NCI-H1694 (cell line): ENCODE measurements around the gene SMC1A.
A peak's percentile ranks its signal among the peaks of the same experiment; 100 is the strongest.
"Not testable (repeated sequence)": the region's sequence is repeated elsewhere in the genome, so short reads cannot be mapped to it uniquely, and the experiment has no call there.

ENCODE experiments used
- DNase-seq: peaks from one replicate; lab custom pipeline; 2025; lab: John Stamatoyannopoulos, UW

Gene SMC1A

GRCh38 chrX:53422861-53423306, 430 bp upstream of the SMC1A start, which contains the start of gene RIBC1:
TSS of gene RIBC1 (plus strand) at chrX:53422873. CDS start at chrX:53426277, 3,404 bp downstream.
- no peak for DNase-seq

GRCh38 chrX:53421772-53422085, 725 bp downstream of the SMC1A start:
- DNase-seq = no peak

GRCh38 chrX:53421125-53421524, 1.3 kb downstream of the SMC1A start:
- no peak for DNase-seq

GRCh38 chrX:53420351-53420750, 2.1 kb downstream of the SMC1A start:
- not testable (repeated sequence) for DNase-seq

GRCh38 chrX:53412446-53412845, 10.0 kb downstream of the SMC1A start:
- no peak for DNase-seq

- DNase-seq = no peak
These were observed 18.9 kb downstream of the SMC1A start for GRCh38 chrX:53403535-53403934.

GRCh38 chrX:53398216-53398615, 24.2 kb downstream of the SMC1A start:
- DNase-seq = no peak

- no peak for DNase-seq
These were observed 26.7 kb downstream of the SMC1A start for GRCh38 chrX:53395605-53396298.

- DNase-seq = peak; percentile 55
These were observed 38.9 kb downstream of the SMC1A start for GRCh38 chrX:53383376-53384076.

- no peak for DNase-seq
These were observed 42.7 kb downstream of the SMC1A start for GRCh38 chrX:53379747-53380146.

GRCh38 chrX:53379008-53379710, 43.3 kb downstream of the SMC1A start:
- no peak for DNase-seq

GRCh38 chrX:53377464-53377863, 45.0 kb downstream of the SMC1A start:
- DNase-seq = no peak

GRCh38 chrX:53376888-53377287, 45.6 kb downstream of the SMC1A start:
- DNase-seq = no peak

- no peak for DNase-seq
These were observed 47.5 kb downstream of the SMC1A start for GRCh38 chrX:53374923-53375322.

- no peak for DNase-seq
These were observed 48.1 kb downstream of the SMC1A start for GRCh38 chrX:53374222-53374820.

- no peak for DNase-seq
These were observed 49.1 kb downstream of the SMC1A start for GRCh38 chrX:53373307-53373706.

- DNase-seq = not testable (repeated sequence)
These were observed 56.0 kb downstream of the SMC1A start for GRCh38 chrX:53366454-53366853.

GRCh38 chrX:53362449-53362848, 60.0 kb downstream of the SMC1A start:
- no peak for DNase-seq

- DNase-seq = no peak
These were observed 64.5 kb downstream of the SMC1A start for GRCh38 chrX:53357799-53358530.

GRCh38 chrX:53356186-53356585, 66.3 kb downstream of the SMC1A start:
- no peak for DNase-seq

- DNase-seq = no peak
These were observed 67.8 kb downstream of the SMC1A start for GRCh38 chrX:53354669-53355068.

- no peak for DNase-seq
These were observed 74.5 kb downstream of the SMC1A start for GRCh38 chrX:53347948-53348347.
